Karpas-422 (cell line): ENCODE data around the gene POLN. TPM values are rescaled to one million over a fixed set of nuclear protein-coding genes. Genes with fewer than 3 reads are reported as not detected.
A peak's percentile ranks its signal among the peaks of the same experiment; 100 is the strongest.

ENCODE experiments used
- DNase-seq: peaks from one replicate; pipeline ENCODE4 v3.0.0-alpha.2; 2015
- H2AFZ ChIP-seq: fragments of 200-600 bp; sonication (generic); 2 replicates; pipeline ENCODE4 v1.6.1; 2014; ENCODE audit warnings: antibody characterized with exemption, low read length, mixed read lengths
- H3K27ac ChIP-seq: fragments of 200-600 bp; sonication (generic); 2 replicates; pipeline ENCODE4 v1.5.1; 2014; ENCODE audit warnings: mild to moderate bottlenecking, low read length, moderate library complexity
- H3K27me3 ChIP-seq: fragments of 200-600 bp; sonication (generic); 2 replicates; pipeline ENCODE4 v1.6.1; 2014; ENCODE audit warnings: low read length, mixed read lengths
- H3K36me3 ChIP-seq: fragments of 200-600 bp; sonication (generic); 2 replicates; pipeline ENCODE4 v1.6.1; 2014; ENCODE audit warnings: low read length, mixed read lengths; ENCODE audit not compliant: insufficient read depth
- H3K4me1 ChIP-seq: fragments of 200-600 bp; sonication (generic); 2 replicates; pipeline ENCODE4 v1.6.1; 2014; ENCODE audit warnings: mild to moderate bottlenecking, low read length, mixed read lengths
- H3K4me2 ChIP-seq: fragments of 200-600 bp; sonication (generic); 2 replicates; pipeline ENCODE4 v1.6.1; 2014; ENCODE audit warnings: low read length, low read depth, mild to moderate bottlenecking; ENCODE audit not compliant: poor library complexity, severe bottlenecking
- H3K4me3 ChIP-seq: fragments of 200-600 bp; sonication (generic); 2 replicates; pipeline ENCODE4 v1.5.1; 2014; ENCODE audit warnings: mild to moderate bottlenecking, antibody characterized with exemption, low read length, mixed read lengths
- H3K79me2 ChIP-seq: fragments of 200-600 bp; sonication (generic); 2 replicates; pipeline ENCODE4 v1.6.1; 2014; ENCODE audit warnings: mild to moderate bottlenecking, low read length, mixed read lengths
- H3K9ac ChIP-seq: fragments of 200-600 bp; sonication (generic); 2 replicates; pipeline ENCODE4 v1.6.0; 2014; ENCODE audit warnings: low read length
- H3K9me2 ChIP-seq: fragments of 200-600 bp; sonication (generic), shearing (Covaris generic); replicated peaks from 2 replicates; pipeline ENCODE4 v1.6.0; 2014; ENCODE audit warnings: mild to moderate bottlenecking, low read length, moderate library complexity; ENCODE audit not compliant: insufficient read depth
- H3K9me3 ChIP-seq: fragments of 300-700, 200-600 bp; sonication (generic); 2 replicates; pipeline ENCODE4 v1.6.1; 2014; ENCODE audit warnings: low read length, mixed read lengths
- H4K20me1 ChIP-seq: fragments of 200-600 bp; sonication (generic); 2 replicates; pipeline ENCODE4 v1.6.1; 2014; ENCODE audit warnings: mild to moderate bottlenecking, antibody characterized with exemption, low read length, low read depth; ENCODE audit not compliant: insufficient read depth
- total RNA-seq: library from RNA; depleted of rRNA; stranded (reverse); fragments of >200 nt; shearing (Covaris generic); gene quantifications from 2 replicates; pipeline ENCODE4 v1.2.3, GENCODE V29; 2014; ENCODE audit warnings: low replicate concordance; rRNA removed

The POLN gene
- total RNA-seq = 2.7 and 4.3 TPM in 2 replicates

DNA sequence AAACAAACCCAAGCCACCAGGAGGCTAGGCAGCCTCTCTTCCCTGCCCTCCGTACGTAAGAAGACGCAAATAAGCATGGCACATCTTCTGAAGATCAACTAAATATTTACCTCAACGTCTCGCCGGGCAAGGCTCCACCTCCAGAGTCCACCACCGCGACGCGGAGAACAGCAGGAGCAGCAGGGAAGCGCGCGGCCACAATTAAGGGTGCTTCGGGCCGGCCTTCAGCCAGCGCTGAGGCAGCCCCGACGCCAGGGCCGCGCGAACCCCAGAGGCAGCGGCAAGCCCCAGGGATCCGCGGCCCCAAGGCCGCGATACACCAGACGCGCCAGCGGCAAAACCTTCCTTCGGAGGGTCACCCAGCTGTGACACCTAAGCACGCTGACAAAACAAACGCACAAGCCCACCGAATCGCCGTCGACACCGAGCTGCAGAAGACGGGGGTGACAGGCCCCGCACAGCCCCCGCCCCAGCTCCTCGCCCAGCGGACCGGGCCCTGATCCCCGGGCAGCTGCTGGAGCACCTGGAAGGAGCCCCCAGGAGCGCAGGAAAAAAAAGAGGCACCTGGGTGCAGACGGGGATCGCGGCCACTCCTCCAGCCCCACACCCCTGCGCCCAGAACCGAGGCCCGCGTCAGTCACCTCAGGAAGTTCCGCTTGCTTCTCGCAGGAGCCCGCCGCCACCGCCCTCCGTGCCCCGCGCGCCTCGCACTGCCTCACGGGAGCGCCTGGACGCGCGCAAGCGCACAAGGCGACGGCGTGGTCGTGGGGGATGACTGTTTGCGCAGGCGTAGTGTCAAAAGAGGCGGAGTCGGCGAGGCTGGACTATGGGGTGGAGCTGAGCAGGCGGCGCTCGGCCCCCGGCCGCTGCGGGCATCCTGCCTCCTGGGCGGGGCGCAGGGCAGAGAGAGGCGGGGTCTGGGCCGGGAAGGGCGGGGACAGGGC is at the start of gene POLN, which contains the start of gene HAUS3:
Gene POLN, minus strand, starts transcription at position 712 of the 944 bp plus-strand sequence. CDS start 12,890 bp downstream, outside the sequence.
Gene HAUS3, minus strand, starts transcription at position 712 of the 944 bp plus-strand sequence. CDS start 1,175 bp downstream, outside the sequence.
- Histone ChIP-seq H3K79me2 (peaks cover 50% of the 10 kb centered on the region), H3K9ac (peak within 1 kb of the TSS; percentile 90)

DNA sequence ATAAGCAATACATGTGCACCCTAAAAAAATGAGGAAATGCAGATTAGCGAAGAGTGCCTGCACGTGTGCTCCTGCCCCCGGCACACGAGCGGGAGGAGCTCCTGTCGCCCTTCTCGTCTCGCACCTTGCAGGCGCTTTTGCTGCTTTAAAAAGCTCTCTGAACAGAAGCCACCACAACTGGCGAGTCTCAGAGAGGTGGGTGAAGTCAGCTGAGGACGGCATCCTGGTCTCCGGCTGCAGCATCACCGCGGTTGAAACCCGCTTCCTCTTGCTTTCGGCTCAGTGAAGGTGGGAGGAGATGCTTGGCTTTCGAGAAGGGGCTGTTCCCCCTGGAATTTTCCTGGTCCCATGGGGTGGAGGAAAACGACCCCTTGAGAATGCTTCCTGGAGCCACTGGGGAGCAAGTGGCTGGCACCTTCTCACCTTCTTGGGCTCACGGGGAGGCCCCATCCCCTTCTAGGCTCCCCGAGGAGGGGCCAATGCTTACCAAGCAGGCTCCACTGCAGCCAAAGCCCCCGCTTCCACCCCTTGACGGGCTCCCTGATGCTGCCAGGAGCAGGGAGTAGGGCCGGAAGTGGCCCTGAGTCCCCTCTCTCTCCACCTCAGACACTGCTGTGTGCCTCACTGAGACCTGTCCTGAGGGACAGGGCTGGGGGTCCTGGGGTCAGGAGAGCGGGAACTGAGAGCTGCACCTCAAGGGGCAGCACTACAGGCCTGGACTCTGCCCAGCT is 49.2 kb upstream of the POLN start:
- peak overlapping the region; percentile 73 for H3K27ac ChIP-seq
- no peaks in the 10 kb centered on the region for H3K79me2 ChIP-seq
- H3K9me3 ChIP-seq = no peaks in the 10 kb centered on the region
- peak; percentile 91 for DNase-seq
- H3K9me2 ChIP-seq = no peaks in the 10 kb centered on the region
- H3K4me2 ChIP-seq = peak overlapping the region; percentile 66
- no peaks in the 10 kb centered on the region for H3K36me3 ChIP-seq
- H4K20me1 ChIP-seq = no peaks in the 10 kb centered on the region
- H2AFZ ChIP-seq = peak overlapping the region; percentile 71
- H3K9ac ChIP-seq = peak overlapping the region; percentile 44
- H3K4me1 ChIP-seq = peaks cover 36% of the 10 kb centered on the region
- H3K4me3 ChIP-seq = peak overlapping the region; percentile 22; the same call in 1 of the 2 replicates
- H3K27me3 ChIP-seq = no peaks in the 10 kb centered on the region

More for the DNA sequence above, at the start of gene POLN, which contains the start of gene HAUS3:
- Histone ChIP-seq H3K27ac (peak within 1 kb of the TSS; percentile 60), H4K20me1 (peaks cover 15% of the 10 kb centered on the region; the same call in 1 of the 2 replicates), H3K27me3 (no peaks in the 10 kb centered on the region), H3K4me3 (peak within 1 kb of the TSS; percentile 86), H3K4me2 (peak within 1 kb of the TSS; percentile 96), H3K4me1 (peaks cover 64% of the 10 kb centered on the region), H3K9me2 (no peaks in the 10 kb centered on the region), H2AFZ (peak within 1 kb of the TSS; percentile 50; the same call in 1 of the 2 replicates), H3K36me3 (peaks cover 20% of the 10 kb centered on the region; the same call in 1 of the 2 replicates), H3K9me3 (no peaks in the 10 kb centered on the region)
- DNase-seq = peak; percentile 99

DNA sequence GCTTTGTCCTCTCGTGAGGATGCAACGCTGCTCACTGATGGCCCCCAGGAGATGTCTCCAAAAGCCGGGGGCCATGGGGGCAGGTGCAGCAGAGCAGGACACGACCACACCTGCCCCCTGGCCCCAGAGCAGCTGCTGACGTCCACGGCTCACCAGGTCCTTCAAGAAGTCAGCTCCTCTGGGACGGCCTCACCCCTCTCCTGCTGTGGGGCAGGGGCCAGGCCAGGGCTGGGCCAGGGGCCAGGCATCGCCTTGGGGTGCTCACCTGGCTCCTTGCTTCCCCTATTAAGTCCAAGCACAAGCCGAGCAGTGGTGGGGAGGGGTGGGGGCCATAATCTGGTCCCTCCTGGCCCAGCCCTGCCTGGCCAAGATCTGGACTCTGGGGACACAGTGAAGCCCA is 48.6 kb upstream of the POLN start:
- peak overlapping the region; percentile 73 for H3K27ac ChIP-seq
- peak overlapping the region; percentile 71 for H2AFZ ChIP-seq
- H3K36me3 ChIP-seq = no peaks in the 10 kb centered on the region
- H3K79me2 ChIP-seq = no peaks in the 10 kb centered on the region
- peak overlapping the region; percentile 66 for H3K4me2 ChIP-seq
- H3K27me3 ChIP-seq = no peaks in the 10 kb centered on the region
- peak overlapping the region; percentile 44 for H3K9ac ChIP-seq
- H3K4me1 ChIP-seq = peaks cover 36% of the 10 kb centered on the region
- no peaks in the 10 kb centered on the region for H4K20me1 ChIP-seq
- H3K4me3 ChIP-seq = peak overlapping the region; percentile 22; the same call in 1 of the 2 replicates
- no peaks in the 10 kb centered on the region for H3K9me2 ChIP-seq
- DNase-seq = peak; percentile 67
- H3K9me3 ChIP-seq = no peaks in the 10 kb centered on the region

DNA sequence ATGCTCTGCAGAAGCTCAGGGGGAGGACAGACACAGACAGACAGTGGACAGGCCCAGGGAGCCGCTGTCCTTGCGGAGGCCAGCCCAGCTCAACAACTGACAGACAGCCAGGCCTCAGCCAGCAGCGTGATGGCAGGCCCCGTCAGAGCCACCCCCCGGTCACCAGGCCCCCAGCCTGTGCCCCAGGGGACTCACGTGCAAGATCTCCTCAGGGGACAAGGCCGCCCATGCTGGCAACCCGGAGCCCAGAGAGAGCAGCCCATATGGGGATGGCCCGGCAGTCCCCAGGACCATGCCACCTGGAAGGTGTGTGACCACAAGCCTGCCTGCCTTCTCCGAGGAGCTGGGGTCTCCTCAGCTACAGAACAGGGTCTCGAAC is 48.0 kb upstream of the POLN start:
- H3K4me1 ChIP-seq = peaks cover 36% of the 10 kb centered on the region
- H3K4me3 ChIP-seq = peak overlapping the region; percentile 22; the same call in 1 of the 2 replicates
- no peaks in the 10 kb centered on the region for H3K79me2 ChIP-seq
- H3K9me3 ChIP-seq = no peaks in the 10 kb centered on the region
- no peaks in the 10 kb centered on the region for H4K20me1 ChIP-seq
- no peaks in the 10 kb centered on the region for H3K36me3 ChIP-seq
- peak overlapping the region; percentile 66 for H3K4me2 ChIP-seq
- H3K9me2 ChIP-seq = no peaks in the 10 kb centered on the region
- peak overlapping the region; percentile 37 for H3K9ac ChIP-seq
- no peak overlapping the region; the same call in 1 of the 2 replicates for H2AFZ ChIP-seq
- no peaks in the 10 kb centered on the region for H3K27me3 ChIP-seq
- peak overlapping the region; percentile 73 for H3K27ac ChIP-seq
- DNase-seq = peak; percentile 65

DNA sequence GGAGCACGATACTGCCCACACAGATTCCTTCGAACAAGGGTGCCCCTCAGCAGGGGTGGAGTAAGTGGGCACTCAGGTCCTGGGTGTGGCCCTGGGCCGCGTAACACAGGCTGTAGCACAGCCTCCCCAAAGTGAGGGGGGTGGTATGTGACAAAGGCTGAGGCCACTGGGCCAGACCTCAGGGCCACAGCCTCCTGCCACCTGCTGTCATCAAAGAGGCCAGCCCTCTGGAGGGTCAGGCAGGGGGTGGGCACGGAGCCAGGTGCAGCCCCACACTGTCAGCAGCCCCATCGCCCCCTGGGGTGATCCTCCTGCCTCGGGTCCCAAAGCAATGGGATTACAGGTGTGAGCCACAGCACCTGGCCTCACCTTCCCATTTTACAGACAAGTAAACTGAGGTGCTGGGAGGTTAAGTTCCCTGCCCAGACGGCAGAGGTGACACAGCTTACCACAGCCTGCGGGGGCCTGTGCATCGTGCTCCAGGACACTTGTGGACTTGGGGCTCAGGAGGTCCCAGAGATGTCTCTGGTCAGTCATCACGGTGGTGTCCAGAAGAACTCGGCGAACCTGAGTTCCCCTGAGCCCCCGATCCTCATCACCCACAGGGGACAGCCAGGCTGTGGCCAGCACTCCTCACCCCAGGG is 47.5 kb upstream of the POLN start:
- H3K79me2 ChIP-seq = no peaks in the 10 kb centered on the region
- H3K27me3 ChIP-seq = no peaks in the 10 kb centered on the region
- no peaks in the 10 kb centered on the region for H3K9me3 ChIP-seq
- peaks cover 36% of the 10 kb centered on the region for H3K4me1 ChIP-seq
- no peaks in the 10 kb centered on the region for H3K9me2 ChIP-seq
- peak overlapping the region; percentile 66 for H3K4me2 ChIP-seq
- no peak overlapping the region for H3K4me3 ChIP-seq
- H2AFZ ChIP-seq = no peak overlapping the region
- H4K20me1 ChIP-seq = no peaks in the 10 kb centered on the region
- DNase-seq = no peak
- H3K27ac ChIP-seq = no peak overlapping the region
- no peaks in the 10 kb centered on the region for H3K36me3 ChIP-seq
- H3K9ac ChIP-seq = peak overlapping the region; percentile 31; the same call in 1 of the 2 replicates

DNA sequence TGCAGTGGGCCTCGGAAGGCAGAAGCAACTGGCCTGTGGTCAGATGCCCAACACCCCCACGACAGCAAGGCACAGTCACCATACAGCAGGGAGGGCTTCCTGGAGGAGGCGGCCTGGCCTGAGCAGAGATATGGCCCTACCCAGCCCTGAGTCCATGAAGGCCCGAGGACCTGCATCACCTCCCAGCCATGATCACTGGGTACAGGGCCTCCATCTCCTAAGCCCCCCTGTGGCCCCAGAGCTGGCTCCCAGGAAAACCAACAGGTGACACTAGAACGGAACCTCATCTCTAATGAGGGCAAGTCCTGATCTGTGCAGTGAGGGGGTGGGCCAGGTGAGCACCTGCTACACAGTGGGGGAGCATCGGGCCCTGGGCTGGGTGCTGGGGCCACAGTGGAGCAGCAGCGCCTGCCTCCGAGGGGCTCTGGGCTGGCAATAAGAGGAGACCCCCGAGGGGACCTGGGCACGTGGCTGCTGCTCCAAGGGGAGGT is 46.2 kb upstream of the POLN start:
- Histone ChIP-seq H3K27me3 (no peaks in the 10 kb centered on the region), H3K36me3 (no peaks in the 10 kb centered on the region), H2AFZ (no peak overlapping the region), H3K4me3 (no peak overlapping the region), H3K4me1 (peaks cover 36% of the 10 kb centered on the region), H3K9me2 (no peaks in the 10 kb centered on the region), H3K9ac (no peak overlapping the region), H4K20me1 (no peaks in the 10 kb centered on the region), H3K27ac (no peak overlapping the region), H3K4me2 (no peak overlapping the region), H3K9me3 (no peaks in the 10 kb centered on the region), H3K79me2 (no peaks in the 10 kb centered on the region)
- DNase-seq = no peak

DNA sequence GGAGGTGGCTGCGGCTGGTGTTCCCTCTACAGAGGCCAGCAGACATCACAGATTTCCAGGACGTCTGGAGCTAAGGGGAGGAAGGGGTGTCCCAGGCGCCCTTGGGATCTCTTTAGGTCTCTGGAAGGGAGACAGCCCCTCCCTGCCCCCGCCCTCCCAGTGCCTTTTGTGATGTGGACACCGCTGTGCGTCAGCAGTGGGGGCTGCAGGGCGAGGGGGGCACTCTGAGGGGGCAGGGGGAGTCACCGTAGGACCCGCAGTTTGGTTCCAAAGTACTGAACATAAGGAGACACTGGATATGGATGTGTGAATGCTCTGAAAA is 45.6 kb upstream of the POLN start:
- H2AFZ ChIP-seq = no peak overlapping the region
- no peaks in the 10 kb centered on the region for H3K9me2 ChIP-seq
- peaks cover 32% of the 10 kb centered on the region for H3K4me1 ChIP-seq
- no peaks in the 10 kb centered on the region for H3K36me3 ChIP-seq
- DNase-seq = no peak
- H3K79me2 ChIP-seq = no peaks in the 10 kb centered on the region
- no peak overlapping the region for H3K27ac ChIP-seq
- no peak overlapping the region for H3K4me3 ChIP-seq
- no peaks in the 10 kb centered on the region for H3K27me3 ChIP-seq
- H3K4me2 ChIP-seq = no peak overlapping the region
- H3K9me3 ChIP-seq = no peaks in the 10 kb centered on the region
- H3K9ac ChIP-seq = no peak overlapping the region
- no peaks in the 10 kb centered on the region for H4K20me1 ChIP-seq
